ENCODE measurements around the gene LUZP2. TPM values are rescaled to one million over a fixed set of nuclear protein-coding genes. Genes with fewer than 3 reads are reported as not detected.
A peak's percentile ranks its signal among the peaks of the same experiment; 100 is the strongest.

The LUZP2 gene
- total RNA-seq, 1 experiment from 2014 or later: 0.11 TPM

- H3K4me1 ChIP-seq (ENCODE audit: insufficient read depth, low read length): peaks cover 35% of the 10 kb centered on the region
- peak; percentile 63 for DNase-seq
- no peaks in the 10 kb centered on the region for H3K27me3 ChIP-seq (ENCODE audit: low read length)
- H2AFZ ChIP-seq (ENCODE audit: low read length): no peak overlapping the region
- H3K36me3 ChIP-seq (ENCODE audit: low read depth, low read length): no peaks in the 10 kb centered on the region
- no peaks in the 10 kb centered on the region for H3K79me2 ChIP-seq (ENCODE audit: low read length)
- peak overlapping the region; percentile 72 for H3K4me2 ChIP-seq (ENCODE audit: low read length)
- H3K4me3 ChIP-seq (ENCODE audit: low read length): peak overlapping the region; percentile 20; the same call in 1 of the 2 replicates
- TF ChIP-seq EZH2phosphoT487 (IDR thresholded peaks at IDR 0.05; ENCODE audit: borderline replicate concordance, low read length) (no peak), CTCF (conservative IDR thresholded peaks at IDR 0.05; ENCODE audit: low read depth, low read length) (no peak), EZH2 (IDR thresholded peaks at IDR 0.05; ENCODE audit: low read length, unreplicated experiment) (no peak)
- H3K9me3 ChIP-seq (ENCODE audit: low read length): no peaks in the 10 kb centered on the region
- no peaks in the 10 kb centered on the region for H3K9me2 ChIP-seq (replicated peaks; ENCODE audit: low read length)
- H3F3A ChIP-seq (ENCODE audit: low read length, unreplicated experiment): no peaks in the 10 kb centered on the region
- ChIA-PET CTCF (no interaction called here), POLR2A (ENCODE audit: unreplicated experiment) (interaction anchor here (0.6 kb wide), 1 partner anchor 833 kb away, joined by 3 read pairs; no protein-coding TSS in a partner anchor)
- no peak overlapping the region for H3K9ac ChIP-seq (ENCODE audit: low read length)
- H3K27ac ChIP-seq (ENCODE audit: low read length): peak overlapping the region; percentile 69
- intact Hi-C loops (cut with micrococcal nuclease): loop anchor here (1.0 to 5.0 kb wide), 2 partner anchors 64 to 126 kb away; no protein-coding TSS in a partner anchor
- no TSS peak for BruUV-seq (replicated peaks)
- H4K20me1 ChIP-seq (ENCODE audit: low read length): no peaks in the 10 kb centered on the region
- ATAC-seq: peak; percentile 74
Observed at GRCh38 chr11:24511511-24511910, 14.7 kb downstream of the LUZP2 start.

- H3K27ac ChIP-seq (ENCODE audit: low read length): no peak overlapping the region
- CTCF ChIA-PET: no interaction called here
- no peaks in the 10 kb centered on the region for H3K79me2 ChIP-seq (ENCODE audit: low read length)
- H3K4me1 ChIP-seq (ENCODE audit: insufficient read depth, low read length): peaks cover 39% of the 10 kb centered on the region
- peak; percentile 53 for ATAC-seq
- no peaks in the 10 kb centered on the region for H3K9me3 ChIP-seq (ENCODE audit: low read length)
- no peaks in the 10 kb centered on the region for H3K27me3 ChIP-seq (ENCODE audit: low read length)
- H2AFZ ChIP-seq (ENCODE audit: low read length): no peak overlapping the region
- BruUV-seq (replicated peaks): no TSS peak
- H4K20me1 ChIP-seq (ENCODE audit: low read length): no peaks in the 10 kb centered on the region
- H3F3A ChIP-seq (ENCODE audit: low read length, unreplicated experiment): no peaks in the 10 kb centered on the region
- DNase-seq: peak; percentile 30
- no peaks in the 10 kb centered on the region for H3K9me2 ChIP-seq (replicated peaks; ENCODE audit: low read length)
- no peak for TF ChIP-seq CTCF (conservative IDR thresholded peaks at IDR 0.05; ENCODE audit: low read depth, low read length)
- TF ChIP-seq EZH2 (IDR thresholded peaks at IDR 0.05; ENCODE audit: low read length, unreplicated experiment): no peak
- no peak for TF ChIP-seq EZH2phosphoT487 (IDR thresholded peaks at IDR 0.05; ENCODE audit: borderline replicate concordance, low read length)
- H3K4me2 ChIP-seq (ENCODE audit: low read length): peak overlapping the region; percentile 9; the same call in 1 of the 2 replicates
- intact Hi-C loops (cut with micrococcal nuclease): loop anchor here (1.0 to 5.0 kb wide), 2 partner anchors 124 to 210 kb away; no protein-coding TSS in a partner anchor
- no peak overlapping the region for H3K4me3 ChIP-seq (ENCODE audit: low read length)
- POLR2A ChIA-PET (ENCODE audit: unreplicated experiment): no interaction called here
- H3K36me3 ChIP-seq (ENCODE audit: low read depth, low read length): no peaks in the 10 kb centered on the region
- H3K9ac ChIP-seq (ENCODE audit: low read length): no peak overlapping the region
Observed at GRCh38 chr11:24513479-24514218, 16.8 kb downstream of the LUZP2 start.

- no peaks in the 10 kb centered on the region for H3F3A ChIP-seq (ENCODE audit: low read length, unreplicated experiment)
- no peaks in the 10 kb centered on the region for H3K79me2 ChIP-seq (ENCODE audit: low read length)
- no peak overlapping the region for H2AFZ ChIP-seq (ENCODE audit: low read length)
- DNase-seq (peak; percentile 58), ATAC-seq (peak; percentile 60)
- intact Hi-C loops (cut with micrococcal nuclease): loop anchor here (5.0 kb wide), 1 partner anchor 123 kb away; no protein-coding TSS in a partner anchor
- H3K4me3 ChIP-seq (ENCODE audit: low read length): no peak overlapping the region
- H3K9me2 ChIP-seq (replicated peaks; ENCODE audit: low read length): no peaks in the 10 kb centered on the region
- H3K4me2 ChIP-seq (ENCODE audit: low read length): peak overlapping the region; percentile 9; the same call in 1 of the 2 replicates
- TF ChIP-seq CTCF (conservative IDR thresholded peaks at IDR 0.05; ENCODE audit: low read depth, low read length) (no peak), EZH2 (IDR thresholded peaks at IDR 0.05; ENCODE audit: low read length, unreplicated experiment) (no peak), EZH2phosphoT487 (IDR thresholded peaks at IDR 0.05; ENCODE audit: borderline replicate concordance, low read length) (no peak)
- peaks cover 39% of the 10 kb centered on the region for H3K4me1 ChIP-seq (ENCODE audit: insufficient read depth, low read length)
- no peaks in the 10 kb centered on the region for H3K36me3 ChIP-seq (ENCODE audit: low read depth, low read length)
- H3K27me3 ChIP-seq (ENCODE audit: low read length): no peaks in the 10 kb centered on the region
- no peak overlapping the region for H3K27ac ChIP-seq (ENCODE audit: low read length)
- ChIA-PET CTCF (no interaction called here), POLR2A (ENCODE audit: unreplicated experiment) (no interaction called here)
- H3K9me3 ChIP-seq (ENCODE audit: low read length): no peaks in the 10 kb centered on the region
- H3K9ac ChIP-seq (ENCODE audit: low read length): no peak overlapping the region
- no peaks in the 10 kb centered on the region for H4K20me1 ChIP-seq (ENCODE audit: low read length)
- BruUV-seq (replicated peaks): no TSS peak
Observed at GRCh38 chr11:24514219-24514594, 17.4 kb downstream of the LUZP2 start.

All from PC-3 (cell line).